Panc1 (cell line): Measurements from ENCODE around the gene P2RY12.

Experiments
- POLR2AphosphoS5 ChIP-seq: IDR thresholded peaks from 2 replicates; pipeline ENCODE4 v1.6.1; 2012; ENCODE audit warnings: mild to moderate bottlenecking, low read depth, low read length, moderate library complexity
- SIN3A ChIP-seq: IDR thresholded peaks from 2 replicates; pipeline ENCODE4 v1.6.1; 2012; ENCODE audit warnings: low read depth, mild to moderate bottlenecking, low read length, moderate library complexity, borderline replicate concordance; ENCODE audit not compliant: insufficient read depth
- TCF7L2 ChIP-seq: IDR thresholded peaks from 2 replicates; pipeline ENCODE4 v1.6.1; 2011; ENCODE audit warnings: mild to moderate bottlenecking, low read depth, low read length, inconsistent platforms
- TF ChIP-seq, protein P1 (sequence below): fragments of 450-650 bp; IDR thresholded peaks from 2 replicates; pipeline ENCODE4 v1.5.1; 2017; ENCODE audit warnings: mild to moderate bottlenecking
- TF ChIP-seq, protein P2 (sequence below), 2 experiments: IDR thresholded peaks; 2 replicates each; pipeline ENCODE4 v1.6.1; 2011 to 2012; ENCODE audit warnings: low read depth in 2 of 2, control low read depth in 1 of 2, low read length in 1 of 2, mild to moderate bottlenecking in 1 of 2, moderate library complexity in 1 of 2; ENCODE audit not compliant: insufficient read depth in 1 of 2

DNA sequence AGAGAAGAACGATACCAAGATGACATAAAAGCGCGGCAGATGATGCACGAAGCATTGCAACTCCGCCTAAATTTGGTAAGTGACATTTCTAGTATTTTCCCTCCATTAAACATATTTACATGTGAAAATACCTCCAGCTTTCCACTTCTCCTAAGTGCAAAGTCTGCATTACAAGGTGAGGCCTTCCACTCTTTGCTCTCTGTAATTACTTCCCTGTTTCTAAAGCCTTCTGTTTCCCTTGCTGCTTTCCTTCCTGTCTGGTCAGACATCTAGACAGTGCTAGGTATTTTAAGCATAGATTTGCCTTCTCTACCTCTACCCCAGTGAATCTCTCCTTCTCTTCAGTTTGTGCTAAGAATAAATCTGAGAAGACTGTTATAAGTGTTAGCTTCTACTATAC is 1.9 kb downstream of the P2RY12 start:
- TF ChIP-seq, protein P1, sequence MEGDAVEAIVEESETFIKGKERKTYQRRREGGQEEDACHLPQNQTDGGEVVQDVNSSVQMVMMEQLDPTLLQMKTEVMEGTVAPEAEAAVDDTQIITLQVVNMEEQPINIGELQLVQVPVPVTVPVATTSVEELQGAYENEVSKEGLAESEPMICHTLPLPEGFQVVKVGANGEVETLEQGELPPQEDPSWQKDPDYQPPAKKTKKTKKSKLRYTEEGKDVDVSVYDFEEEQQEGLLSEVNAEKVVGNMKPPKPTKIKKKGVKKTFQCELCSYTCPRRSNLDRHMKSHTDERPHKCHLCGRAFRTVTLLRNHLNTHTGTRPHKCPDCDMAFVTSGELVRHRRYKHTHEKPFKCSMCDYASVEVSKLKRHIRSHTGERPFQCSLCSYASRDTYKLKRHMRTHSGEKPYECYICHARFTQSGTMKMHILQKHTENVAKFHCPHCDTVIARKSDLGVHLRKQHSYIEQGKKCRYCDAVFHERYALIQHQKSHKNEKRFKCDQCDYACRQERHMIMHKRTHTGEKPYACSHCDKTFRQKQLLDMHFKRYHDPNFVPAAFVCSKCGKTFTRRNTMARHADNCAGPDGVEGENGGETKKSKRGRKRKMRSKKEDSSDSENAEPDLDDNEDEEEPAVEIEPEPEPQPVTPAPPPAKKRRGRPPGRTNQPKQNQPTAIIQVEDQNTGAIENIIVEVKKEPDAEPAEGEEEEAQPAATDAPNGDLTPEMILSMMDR = no peak
- no peak for TF ChIP-seq SIN3A
- TF ChIP-seq POLR2AphosphoS5 = no peak
- TF ChIP-seq TCF7L2 = no peak
- TF ChIP-seq, protein P2, sequence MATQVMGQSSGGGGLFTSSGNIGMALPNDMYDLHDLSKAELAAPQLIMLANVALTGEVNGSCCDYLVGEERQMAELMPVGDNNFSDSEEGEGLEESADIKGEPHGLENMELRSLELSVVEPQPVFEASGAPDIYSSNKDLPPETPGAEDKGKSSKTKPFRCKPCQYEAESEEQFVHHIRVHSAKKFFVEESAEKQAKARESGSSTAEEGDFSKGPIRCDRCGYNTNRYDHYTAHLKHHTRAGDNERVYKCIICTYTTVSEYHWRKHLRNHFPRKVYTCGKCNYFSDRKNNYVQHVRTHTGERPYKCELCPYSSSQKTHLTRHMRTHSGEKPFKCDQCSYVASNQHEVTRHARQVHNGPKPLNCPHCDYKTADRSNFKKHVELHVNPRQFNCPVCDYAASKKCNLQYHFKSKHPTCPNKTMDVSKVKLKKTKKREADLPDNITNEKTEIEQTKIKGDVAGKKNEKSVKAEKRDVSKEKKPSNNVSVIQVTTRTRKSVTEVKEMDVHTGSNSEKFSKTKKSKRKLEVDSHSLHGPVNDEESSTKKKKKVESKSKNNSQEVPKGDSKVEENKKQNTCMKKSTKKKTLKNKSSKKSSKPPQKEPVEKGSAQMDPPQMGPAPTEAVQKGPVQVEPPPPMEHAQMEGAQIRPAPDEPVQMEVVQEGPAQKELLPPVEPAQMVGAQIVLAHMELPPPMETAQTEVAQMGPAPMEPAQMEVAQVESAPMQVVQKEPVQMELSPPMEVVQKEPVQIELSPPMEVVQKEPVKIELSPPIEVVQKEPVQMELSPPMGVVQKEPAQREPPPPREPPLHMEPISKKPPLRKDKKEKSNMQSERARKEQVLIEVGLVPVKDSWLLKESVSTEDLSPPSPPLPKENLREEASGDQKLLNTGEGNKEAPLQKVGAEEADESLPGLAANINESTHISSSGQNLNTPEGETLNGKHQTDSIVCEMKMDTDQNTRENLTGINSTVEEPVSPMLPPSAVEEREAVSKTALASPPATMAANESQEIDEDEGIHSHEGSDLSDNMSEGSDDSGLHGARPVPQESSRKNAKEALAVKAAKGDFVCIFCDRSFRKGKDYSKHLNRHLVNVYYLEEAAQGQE (IDR thresholded peaks at IDR 0.05; ENCODE audit: insufficient read depth in 1 of 2, low read depth in 2 of 2, low read length in 1 of 2) = no peak
